Mesenchymal stem cell (in vitro differentiated cells and primary cell): ENCODE data around the gene UNC5C.

Source experiments
- DNase-seq: peaks from one replicate; pipeline ENCODE4 v3.0.0-alpha.2; 2013
- H2AFZ ChIP-seq: one replicate; pipeline ENCODE4 v1.6.1; 2013; ENCODE audit warnings: low read depth, mild to moderate bottlenecking, control low read depth, inconsistent platforms, low read length, moderate library complexity
- H2AK5ac ChIP-seq: 2 replicates; pipeline ENCODE4 v1.6.1; 2013; ENCODE audit warnings: low read length, moderate library complexity, mild to moderate bottlenecking, inconsistent platforms; ENCODE audit not compliant: severe bottlenecking
- H2BK120ac ChIP-seq: one replicate; pipeline ENCODE4 v1.6.1; 2013; ENCODE audit warnings: low read depth, mild to moderate bottlenecking, inconsistent platforms, low read length, moderate library complexity
- H2BK12ac ChIP-seq, 2 experiments: one replicate each; pipeline ENCODE4 v1.6.1; 2013; ENCODE audit warnings: inconsistent platforms in 2 of 2, low read length in 2 of 2, mild to moderate bottlenecking in 2 of 2, moderate library complexity in 2 of 2, control low read depth in 1 of 2
- H2BK15ac ChIP-seq: one replicate; pipeline ENCODE4 v1.6.1; 2013; ENCODE audit warnings: mild to moderate bottlenecking, low read depth, inconsistent platforms; ENCODE audit not compliant: poor library complexity, severe bottlenecking
- H2BK5ac ChIP-seq: 2 replicates; pipeline ENCODE4 v1.6.1; 2013; ENCODE audit warnings: low read depth, mild to moderate bottlenecking, low read length, control low read depth, inconsistent platforms; ENCODE audit not compliant: poor library complexity, severe bottlenecking
- H3K14ac ChIP-seq, 2 experiments: one replicate each; pipeline ENCODE4 v1.6.1; 2013; ENCODE audit warnings: inconsistent platforms in 2 of 2, low read length in 2 of 2, control low read depth in 1 of 2, mild to moderate bottlenecking in 1 of 2, moderate library complexity in 1 of 2
- H3K18ac ChIP-seq, 2 experiments: one replicate each; pipeline ENCODE4 v1.6.1; 2013; ENCODE audit warnings: inconsistent platforms in 2 of 2, low read length in 2 of 2, control low read depth in 1 of 2, low read depth in 1 of 2, mild to moderate bottlenecking in 1 of 2
- H3K23ac ChIP-seq, 2 experiments: one replicate each; pipeline ENCODE4 v1.6.1; 2013; ENCODE audit warnings: inconsistent platforms in 2 of 2, low read length in 2 of 2, mild to moderate bottlenecking in 2 of 2, moderate library complexity in 2 of 2, control low read depth in 1 of 2
- H3K27ac ChIP-seq: 2 replicates; pipeline ENCODE4 v1.5.1; 2013; ENCODE audit warnings: mild to moderate bottlenecking, moderate library complexity, low read length, control low read depth, inconsistent platforms; ENCODE audit not compliant: poor library complexity, severe bottlenecking
- H3K27me3 ChIP-seq, 2 experiments: 2 replicates each; pipeline versions ENCODE4 v1.6.1 to v1.7.0; 2013; ENCODE audit warnings: low read length in 2 of 2, mild to moderate bottlenecking in 2 of 2, moderate library complexity in 2 of 2, control low read depth in 1 of 2, inconsistent platforms in 1 of 2; ENCODE audit not compliant: control insufficient read depth in 1 of 2, insufficient read depth in 1 of 2
- H3K36me3 ChIP-seq, 2 experiments: 2 replicates each; pipeline versions ENCODE4 v1.6.1 to v1.7.0; 2013; ENCODE audit warnings: low read length in 2 of 2, control low read depth in 1 of 2, inconsistent platforms in 1 of 2, low read depth in 1 of 2, mild to moderate bottlenecking in 1 of 2; ENCODE audit not compliant: insufficient read depth in 2 of 2, control insufficient read depth in 1 of 2
- H3K4ac ChIP-seq, 2 experiments: one replicate each; pipeline ENCODE4 v1.6.1; 2013; ENCODE audit warnings: inconsistent platforms in 2 of 2, low read length in 2 of 2, mild to moderate bottlenecking in 2 of 2, moderate library complexity in 2 of 2, control low read depth in 1 of 2, low read depth in 1 of 2
- H3K4me1 ChIP-seq: 2 replicates; pipeline ENCODE4 v1.6.1; 2013; ENCODE audit warnings: low read depth, low read length, control low read depth; ENCODE audit not compliant: control insufficient read depth, insufficient read depth
- H3K4me2 ChIP-seq: 2 replicates; pipeline ENCODE4 v1.6.1; 2013; ENCODE audit warnings: low read length, mild to moderate bottlenecking, inconsistent platforms; ENCODE audit not compliant: poor library complexity, severe bottlenecking
- H3K4me3 ChIP-seq, 2 experiments: 2 replicates each; pipeline versions ENCODE4 v1.5.1 to v1.7.0; 2013; ENCODE audit warnings: low read length in 2 of 2, mild to moderate bottlenecking in 2 of 2, control low read depth in 1 of 2, low read depth in 1 of 2; ENCODE audit not compliant: insufficient read depth in 1 of 2
- H3K79me1 ChIP-seq: replicated peaks from 2 replicates; pipeline ENCODE4 v1.6.1; 2013; ENCODE audit warnings: mild to moderate bottlenecking, control low read depth, low read length, inconsistent platforms; ENCODE audit not compliant: poor library complexity, severe bottlenecking
- H3K9ac ChIP-seq: 2 replicates; pipeline ENCODE4 v1.7.0; 2013; ENCODE audit warnings: mild to moderate bottlenecking, low read length, moderate library complexity
- H3K9me3 ChIP-seq: 2 replicates; pipeline ENCODE4 v1.7.0; 2013; ENCODE audit warnings: mild to moderate bottlenecking, low read length; ENCODE audit not compliant: control insufficient read depth
- H4K8ac ChIP-seq: one replicate; pipeline ENCODE4 v1.6.1; 2013; ENCODE audit warnings: inconsistent platforms, mild to moderate bottlenecking, low read length, moderate library complexity
- H4K91ac ChIP-seq: one replicate; pipeline ENCODE4 v1.6.1; 2013; ENCODE audit warnings: mild to moderate bottlenecking, low read length, inconsistent platforms
- WGBS: methylation state at CpG from one replicate; pipeline ENCODE4 v1.1.7; 2013; ENCODE audit warnings: mixed read lengths; 5-methylcytosine and 5-hydroxymethylcytosine counted together

Gene UNC5C

DNA sequence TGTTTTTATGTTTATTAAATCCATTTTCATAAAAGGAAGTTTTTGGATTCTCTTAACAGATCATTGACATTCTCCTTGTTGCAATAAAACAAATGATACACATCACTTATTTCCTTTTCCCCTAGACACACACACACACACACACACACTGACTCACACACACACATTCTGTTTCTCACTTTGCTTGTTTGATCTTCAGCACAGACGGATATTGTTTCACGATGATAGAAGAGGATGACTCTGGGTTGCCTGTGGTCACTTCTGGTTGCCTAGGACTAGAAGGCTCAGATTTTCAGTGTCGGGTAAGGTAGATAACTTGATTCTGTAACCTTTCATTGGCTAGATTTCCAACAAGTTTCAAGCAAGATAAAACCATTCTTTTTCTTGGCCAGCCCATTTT, 434.3 kb downstream of the UNC5C start:
- Histone ChIP-seq H2BK120ac (no peak overlapping the region), H3K14ac (no peak overlapping the region), H3K4me1 (no peaks in the 10 kb centered on the region), H3K79me1 (no peaks in the 10 kb centered on the region), H2BK15ac (no peak overlapping the region), H3K4ac (no peak overlapping the region), H3K36me3 (peaks cover 0 to 33% of the 10 kb centered on the region in 2 experiments), H3K9me3 (no peaks in the 10 kb centered on the region), H3K18ac (no peak overlapping the region), H3K9ac (no peak overlapping the region), H2BK12ac (no peak overlapping the region), H4K91ac (no peak overlapping the region), H2AK5ac (no peak overlapping the region), H3K4me3 (no peak overlapping the region), H2AFZ (no peak overlapping the region), H3K4me2 (no peak overlapping the region), H2BK5ac (no peak overlapping the region), H3K27ac (no peak overlapping the region), H4K8ac (no peak overlapping the region), H3K27me3 (no peaks in the 10 kb centered on the region), H3K23ac (no peak overlapping the region)
- WGBS: 91% methylated on average over 3 of the region's 3 CpGs
- no peak for DNase-seq
